Measurements from ENCODE around the gene PSMB11. TPM values are rescaled to one million over a fixed set of nuclear protein-coding genes. Genes with fewer than 3 reads are reported as not detected.

The PSMB11 gene
- not detected in 5 replicates for total RNA-seq (2022; extraction: Qiagen RNA extraction; ENCODE audit: low read depth)

DNA sequence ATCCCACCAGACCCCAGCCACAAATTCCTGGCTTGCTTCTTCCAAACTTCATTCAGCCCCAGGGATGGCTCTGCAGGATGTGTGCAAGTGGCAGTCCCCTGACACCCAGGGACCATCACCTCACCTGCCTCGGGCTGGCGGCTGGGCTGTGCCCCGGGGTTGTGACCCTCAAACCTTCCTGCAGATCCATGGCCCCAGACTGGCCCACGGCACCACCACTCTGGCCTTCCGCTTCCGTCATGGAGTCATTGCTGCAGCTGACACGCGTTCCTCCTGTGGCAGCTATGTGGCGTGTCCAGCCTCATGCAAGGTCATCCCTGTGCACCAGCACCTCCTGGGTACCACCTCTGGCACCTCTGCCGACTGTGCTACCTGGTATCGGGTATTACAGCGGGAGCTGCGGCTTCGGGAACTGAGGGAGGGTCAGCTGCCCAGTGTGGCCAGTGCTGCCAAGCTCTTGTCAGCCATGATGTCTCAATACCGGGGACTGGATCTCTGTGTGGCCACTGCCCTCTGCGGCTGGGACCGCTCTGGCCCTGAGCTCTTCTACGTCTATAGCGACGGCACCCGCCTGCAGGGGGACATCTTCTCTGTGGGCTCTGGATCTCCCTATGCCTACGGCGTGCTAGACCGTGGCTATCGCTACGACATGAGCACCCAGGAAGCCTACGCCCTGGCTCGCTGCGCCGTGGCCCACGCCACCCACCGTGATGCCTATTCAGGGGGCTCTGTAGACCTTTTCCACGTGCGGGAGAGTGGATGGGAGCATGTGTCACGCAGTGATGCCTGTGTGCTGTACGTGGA lies at the start of gene PSMB11:
Gene PSMB11 (plus strand): TSS at position 51 of the 804 bp plus-strand sequence. CDS start 14 bp downstream, at position 65.

GRCh38 chr14:23009939-23010726 lies 31.9 kb upstream of the PSMB11 start, which contains the start of gene C14orf93:
C14orf93 (minus strand) TSS chr14:23010143; CDS start chr14:22999023, 11,120 bp downstream.

GRCh38 chr14:23034498-23035302 lies 7.3 kb upstream of the PSMB11 start, which contains the start of gene PSMB5:
PSMB5 (minus strand) TSS chr14:23034900; CDS start chr14:23034881, 19 bp downstream.

DNA sequence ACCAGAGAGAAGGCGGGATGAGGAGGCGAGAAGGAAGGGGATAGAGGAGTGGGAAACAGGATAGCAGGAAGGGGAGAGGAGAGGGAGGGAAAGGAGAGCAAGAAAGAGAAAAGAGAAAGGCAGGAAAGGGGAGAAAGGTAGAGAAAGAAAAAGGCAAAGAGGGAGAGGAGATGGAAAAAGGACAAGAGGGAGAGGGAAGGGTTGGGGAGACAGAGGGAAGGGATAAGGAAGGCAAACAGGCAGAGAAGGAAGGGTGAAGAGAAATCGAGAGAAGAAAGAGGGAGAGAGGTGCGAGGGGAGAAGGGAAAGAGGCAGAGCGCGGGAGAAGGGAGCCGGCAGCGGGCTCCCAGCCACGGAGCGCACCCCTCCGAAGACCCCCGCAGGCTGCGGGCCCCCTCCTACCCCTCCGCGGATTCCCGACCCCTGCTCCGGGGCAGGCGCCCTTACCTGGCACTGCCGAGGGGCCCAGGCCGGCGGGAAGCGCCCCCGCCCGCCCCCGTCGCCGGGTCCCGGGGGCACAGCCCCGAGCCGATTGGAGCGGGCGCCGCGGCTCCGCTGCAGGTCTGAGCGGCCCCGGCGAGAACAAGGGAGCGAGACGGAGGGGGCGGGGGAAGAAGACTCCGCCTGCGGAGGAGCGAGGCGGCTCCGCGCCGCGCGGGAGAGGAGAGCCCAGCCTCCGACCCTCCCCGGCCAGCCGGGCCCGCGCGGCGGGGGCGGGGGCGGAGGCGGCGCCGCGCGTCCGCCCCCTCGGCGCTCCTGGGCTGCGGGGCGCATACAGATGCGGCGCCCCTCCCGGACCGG lies 15.1 kb downstream of the PSMB11 start, which contains the start of gene CDH24:
Gene CDH24 (minus strand): TSS at position 565 of the 801 bp plus-strand sequence. CDS start 1,787 bp downstream, outside the sequence.

Other genes starting within 250 kb of the PSMB11 start
- gene SLC7A7, start 226.8 kb upstream of the PSMB11 start, total RNA-seq (2022; extraction: Qiagen RNA extraction; ENCODE audit: low read depth): 10.1 to 16.0 TPM (median 14.5 TPM) in 5 replicates
- 149 to 241 TPM (median 211 TPM) in 5 replicates for gene MRPL52, start 212.3 kb upstream of the PSMB11 start, total RNA-seq (2022; extraction: Qiagen RNA extraction; ENCODE audit: low read depth)
- 0.37 to 0.94 TPM (median 0.74 TPM) in 5 replicates for gene MMP14, start 205.6 kb upstream of the PSMB11 start, total RNA-seq (2022; extraction: Qiagen RNA extraction; ENCODE audit: low read depth)
- 59.9 to 82.8 TPM (median 72.1 TPM) in 5 replicates for gene LRP10, start 170.5 kb upstream of the PSMB11 start, total RNA-seq (2022; extraction: Qiagen RNA extraction; ENCODE audit: low read depth)
- 0.22 to 0.46 TPM (median 0.37 TPM) in 5 replicates for gene REM2, start 159.0 kb upstream of the PSMB11 start, total RNA-seq (2022; extraction: Qiagen RNA extraction; ENCODE audit: low read depth)
- 58.1 to 70.5 TPM (median 63.1 TPM) in 5 replicates for gene RBM23, start 123.1 kb upstream of the PSMB11 start, total RNA-seq (2022; extraction: Qiagen RNA extraction; ENCODE audit: low read depth)
- 103 to 161 TPM (median 122 TPM) in 5 replicates for gene PRMT5, start 112.8 kb upstream of the PSMB11 start, total RNA-seq (2022; extraction: Qiagen RNA extraction; ENCODE audit: low read depth)
- 35.0 to 41.1 TPM (median 36.9 TPM) in 5 replicates for gene HAUS4, start 85.1 kb upstream of the PSMB11 start, total RNA-seq (2022; extraction: Qiagen RNA extraction; ENCODE audit: low read depth)
- 38.8 to 43.7 TPM (median 40.1 TPM) in 5 replicates for gene AJUBA, start 59.7 kb upstream of the PSMB11 start, total RNA-seq (2022; extraction: Qiagen RNA extraction; ENCODE audit: low read depth)
- 3.5 to 4.2 TPM (median 3.8 TPM) in 5 replicates for gene C14orf93, start 32.1 kb upstream of the PSMB11 start, total RNA-seq (2022; extraction: Qiagen RNA extraction; ENCODE audit: low read depth)
- gene PSMB5, start 7.3 kb upstream of the PSMB11 start, total RNA-seq (2022; extraction: Qiagen RNA extraction; ENCODE audit: low read depth): 311 to 330 TPM (median 317 TPM) in 5 replicates
- gene CDH24, start 15.3 kb downstream of the PSMB11 start, total RNA-seq (2022; extraction: Qiagen RNA extraction; ENCODE audit: low read depth): 2.7 to 5.9 TPM (median 5.0 TPM) in 5 replicates
- 98.6 to 112 TPM (median 108 TPM) in 5 replicates for gene ACIN1, start 52.9 kb downstream of the PSMB11 start, total RNA-seq (2022; extraction: Qiagen RNA extraction; ENCODE audit: low read depth)
- 79.6 to 113 TPM (median 107 TPM) in 5 replicates for gene C14orf119, start 53.3 kb downstream of the PSMB11 start, total RNA-seq (2022; extraction: Qiagen RNA extraction; ENCODE audit: low read depth)
- gene CIROP, start 62.8 kb downstream of the PSMB11 start, total RNA-seq (2022; extraction: Qiagen RNA extraction; ENCODE audit: low read depth): not detected in 5 replicates
- not detected in 5 replicates for gene CEBPE, start 77.0 kb downstream of the PSMB11 start, total RNA-seq (2022; extraction: Qiagen RNA extraction; ENCODE audit: low read depth)
- 0.27 to 0.80 TPM (median 0.55 TPM) in 5 replicates for gene SLC7A8, start 141.4 kb downstream of the PSMB11 start, total RNA-seq (2022; extraction: Qiagen RNA extraction; ENCODE audit: low read depth)
- not detected in 5 replicates for gene RNF212B, start 195.7 kb downstream of the PSMB11 start, total RNA-seq (2022; extraction: Qiagen RNA extraction; ENCODE audit: low read depth)
- 6.8 to 9.3 TPM (median 7.4 TPM) in 5 replicates for gene HOMEZ, start 243.9 kb downstream of the PSMB11 start, total RNA-seq (2022; extraction: Qiagen RNA extraction; ENCODE audit: low read depth)

All from A549 treated with RU486 at 1 μM for 4 hours (cell line).